Endometrium (tissue), 2 donors: ENCODE data around the gene SMC1A.
"Not testable (repeated sequence)": the region's sequence is repeated elsewhere in the genome, so short reads cannot be mapped to it uniquely, and the experiment has no call there.

Experiments used
- FAIRE-seq: peaks from 2 replicates; lab custom pipeline; 2012; peaks lifted over from hg19 to GRCh38; lab: Jason Lieb, UNC
- donor health status: control.
- donor health status: control.

Gene SMC1A

GRCh38 chrX:53421772-53422085, 725 bp downstream of the SMC1A start:
- no peak for FAIRE-seq

DNA sequence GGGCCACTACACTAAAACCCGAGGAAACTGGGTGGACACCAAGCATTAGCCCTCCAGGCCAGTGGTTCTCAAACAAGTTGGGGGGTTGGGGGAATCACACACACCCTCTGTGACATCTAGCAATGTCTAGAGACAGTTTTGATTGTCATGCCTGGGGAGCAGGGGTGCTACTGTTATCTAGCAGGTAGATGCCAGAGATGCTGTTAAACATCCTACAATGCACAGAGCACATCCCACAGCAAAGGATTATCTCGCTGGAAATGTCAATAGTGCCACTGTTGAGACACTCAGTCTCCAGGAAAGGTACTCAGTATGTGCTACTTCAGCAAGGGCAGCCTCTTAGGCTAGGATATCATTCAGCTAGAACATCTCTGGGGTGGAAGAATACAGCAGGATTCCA, 1.3 kb downstream of the SMC1A start:
- no peak for FAIRE-seq

GRCh38 chrX:53420351-53420750, 2.1 kb downstream of the SMC1A start:
- not testable (repeated sequence) for FAIRE-seq

DNA sequence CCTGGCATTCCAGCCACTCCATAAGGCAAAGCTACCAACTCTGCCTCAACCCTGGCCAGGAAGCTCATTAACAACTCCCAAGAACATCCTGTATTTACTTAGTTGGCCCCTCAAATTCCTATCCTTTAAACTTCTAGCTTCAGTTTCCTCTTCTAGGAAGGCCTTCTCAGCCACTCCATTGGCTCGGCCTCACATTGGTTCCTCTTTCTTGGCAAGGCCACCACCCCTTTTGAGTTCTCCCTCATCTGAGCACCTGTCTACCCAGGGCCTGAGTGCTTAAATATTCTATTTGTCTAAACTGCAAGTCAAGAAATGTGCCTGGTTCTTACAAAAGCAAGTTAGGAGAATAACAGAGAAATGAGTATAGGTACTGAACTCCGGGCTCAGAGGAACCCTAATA, 10.0 kb downstream of the SMC1A start:
- FAIRE-seq = no peak

DNA sequence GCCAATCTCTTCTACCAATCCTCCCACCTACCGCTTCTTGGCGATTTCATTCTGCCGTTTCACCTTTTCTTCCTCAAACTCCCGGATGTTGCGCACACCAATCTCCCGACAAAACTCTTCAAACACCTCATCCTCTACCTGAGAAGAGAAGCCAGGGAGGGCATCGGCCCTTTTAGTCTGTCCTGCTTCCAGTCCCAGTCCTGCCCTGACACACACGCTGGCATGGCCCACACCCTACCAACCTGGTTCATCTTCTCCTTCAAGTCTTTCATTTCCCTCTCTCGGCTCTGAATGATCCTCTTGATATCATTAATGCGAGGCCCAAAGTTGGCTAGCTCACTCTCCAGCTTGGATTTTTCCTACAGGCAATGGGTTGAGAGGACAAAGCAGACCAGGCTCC, 18.9 kb downstream of the SMC1A start:
- FAIRE-seq = no peak

DNA sequence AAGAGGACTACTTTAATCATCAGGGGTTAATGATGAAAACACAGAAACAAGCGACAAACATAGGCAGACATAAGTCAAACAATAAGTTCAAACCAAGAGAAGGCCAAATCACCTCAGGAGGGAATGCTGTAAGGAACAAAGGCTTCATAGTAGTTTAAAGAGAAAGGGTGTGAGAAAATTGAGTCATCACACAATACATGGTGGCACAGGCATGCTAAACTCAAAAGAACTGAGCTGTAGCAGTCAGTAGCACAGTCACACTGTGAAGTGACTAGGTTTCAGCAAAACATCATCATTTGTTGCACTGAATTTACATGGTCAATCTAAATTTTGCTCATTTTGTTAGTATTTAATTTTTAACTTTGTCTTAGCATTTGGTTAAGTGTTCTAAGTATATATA, 24.2 kb downstream of the SMC1A start:
- no peak for FAIRE-seq

DNA sequence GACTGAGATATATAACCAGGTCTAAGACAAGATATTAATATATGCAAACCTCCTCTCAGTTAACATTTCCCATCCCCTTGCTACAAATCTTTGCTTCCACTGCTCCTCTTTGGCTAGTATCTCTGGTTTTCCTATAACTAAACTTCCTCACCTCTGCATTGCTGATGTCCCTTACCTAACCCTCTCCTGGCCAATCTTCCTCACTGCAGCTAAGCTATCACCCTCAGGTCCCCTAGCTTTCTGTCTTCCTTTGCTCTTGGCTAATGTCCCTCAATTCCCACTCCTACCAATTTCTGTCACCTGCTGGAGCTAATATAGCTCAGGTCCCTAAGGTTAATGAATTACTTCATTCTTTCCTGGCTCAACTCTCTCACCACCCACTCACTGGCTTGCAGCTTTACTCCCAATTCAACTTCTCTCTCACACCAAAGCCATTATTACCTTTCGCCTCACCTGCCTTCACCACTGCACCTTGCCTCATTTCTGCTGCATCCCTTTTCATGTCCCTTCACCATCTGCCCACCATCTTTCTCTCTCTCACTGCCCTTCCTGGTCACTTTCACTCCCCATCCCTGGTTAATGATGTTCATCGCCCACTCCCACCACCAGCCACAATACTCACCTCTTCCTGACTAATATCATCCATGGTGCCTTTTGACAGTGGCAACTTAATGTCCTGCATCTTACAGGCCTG, 26.7 kb downstream of the SMC1A start:
- FAIRE-seq = no peak

GRCh38 chrX:53383376-53384076, 38.9 kb downstream of the SMC1A start:
- FAIRE-seq = no peak

DNA sequence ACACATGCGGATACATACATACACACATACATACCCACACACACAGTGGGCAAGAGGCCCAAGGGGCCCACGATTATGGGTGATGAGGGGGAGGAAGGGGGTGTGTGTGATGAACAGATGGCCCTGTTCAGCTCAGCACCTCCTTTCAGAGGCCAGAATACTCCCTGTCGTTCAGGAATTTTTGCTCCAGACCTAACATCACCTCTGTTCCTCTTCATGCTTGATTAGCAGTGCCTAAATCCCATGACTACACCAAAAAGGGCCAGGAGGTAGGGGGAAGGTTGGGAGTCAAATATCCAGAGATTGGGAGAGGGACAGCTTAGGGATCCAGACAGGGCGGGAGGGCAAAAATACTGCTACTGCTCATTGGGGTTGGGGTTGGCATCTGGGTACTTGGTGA, 42.7 kb downstream of the SMC1A start:
- FAIRE-seq = no peak

DNA sequence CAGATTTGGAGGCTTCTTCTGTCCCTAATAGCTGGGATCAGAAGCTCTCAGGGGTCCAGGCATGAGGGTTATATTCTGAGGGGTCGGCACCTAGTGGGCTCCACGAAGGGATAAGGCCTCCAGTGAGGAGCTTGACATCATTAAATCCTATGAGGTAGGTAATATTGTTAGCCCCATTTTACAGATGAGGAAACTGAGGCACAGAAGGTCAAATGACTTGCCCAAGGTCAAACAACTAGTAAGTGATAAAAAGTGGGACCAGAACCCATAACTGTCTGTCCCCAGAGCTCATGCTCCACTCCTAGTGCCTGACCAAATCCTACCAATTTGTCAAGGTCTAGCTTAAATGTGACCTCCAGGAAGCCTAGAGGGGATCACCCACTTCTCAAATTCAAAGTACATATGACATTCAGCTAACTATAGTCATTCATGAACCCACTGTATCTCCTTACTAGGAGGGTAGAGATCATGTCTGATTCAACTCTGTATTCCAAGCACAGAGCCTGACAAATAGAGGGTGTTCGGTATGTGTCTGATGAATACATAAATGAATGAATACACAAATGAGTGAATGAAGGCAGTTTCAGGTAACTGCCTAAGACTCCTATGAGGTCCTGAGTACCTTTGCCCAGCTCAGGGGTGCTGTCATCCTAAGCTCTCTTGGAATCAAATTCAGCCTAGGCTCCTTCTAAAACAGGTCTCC, 43.3 kb downstream of the SMC1A start:
- FAIRE-seq = no peak

- no peak for FAIRE-seq
Measured at GRCh38 chrX:53377464-53377863, 45.0 kb downstream of the SMC1A start.

- FAIRE-seq = no peak
Measured at GRCh38 chrX:53376888-53377287, 45.6 kb downstream of the SMC1A start.

DNA sequence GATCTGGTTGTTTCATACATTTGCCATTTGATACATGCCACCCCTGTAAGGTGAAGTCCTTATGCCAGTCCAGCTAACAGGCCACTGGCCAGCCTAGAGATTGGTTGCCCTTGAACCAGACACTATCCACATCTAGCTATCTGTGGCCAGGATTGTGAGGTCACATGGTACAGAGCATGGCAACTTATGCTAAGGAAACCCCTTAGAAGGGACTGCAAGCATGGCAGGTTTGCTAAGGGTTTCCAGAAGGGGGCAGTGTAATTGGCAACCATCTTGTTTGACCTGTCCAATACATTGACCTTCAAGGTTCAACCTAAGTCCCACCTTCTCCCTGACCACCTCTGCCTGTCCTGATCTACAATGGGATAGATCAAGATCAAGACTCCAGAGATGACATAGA, 47.5 kb downstream of the SMC1A start:
- no peak for FAIRE-seq

DNA sequence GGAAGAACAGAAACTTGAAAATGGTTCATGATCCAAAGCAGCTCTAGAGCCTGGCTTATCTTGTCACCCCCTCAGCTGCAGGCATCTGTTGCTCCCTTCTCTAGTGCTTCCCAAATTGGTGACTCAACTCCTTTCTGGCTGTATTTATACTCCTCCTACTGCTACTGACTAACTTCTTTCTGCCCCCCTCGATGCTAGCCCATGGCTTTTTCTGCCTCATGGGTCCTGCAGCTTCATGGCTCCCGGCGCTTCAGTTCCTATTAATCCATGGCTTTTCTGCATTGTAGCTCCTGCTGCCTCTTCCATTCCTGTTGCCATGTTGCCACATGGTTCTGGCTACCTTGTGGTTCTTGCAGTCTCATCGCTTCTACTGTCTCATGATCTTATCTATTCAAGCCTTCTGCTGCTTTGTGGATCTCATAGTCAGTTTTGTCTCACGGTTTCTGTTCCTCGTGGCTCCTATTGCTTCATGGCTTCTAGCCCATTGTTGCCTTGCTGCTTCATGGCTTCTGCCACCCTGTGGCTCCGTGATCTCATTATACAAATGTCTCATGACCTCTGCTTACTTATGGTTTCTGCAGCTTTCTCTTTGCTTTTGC, 48.1 kb downstream of the SMC1A start:
- FAIRE-seq = no peak

DNA sequence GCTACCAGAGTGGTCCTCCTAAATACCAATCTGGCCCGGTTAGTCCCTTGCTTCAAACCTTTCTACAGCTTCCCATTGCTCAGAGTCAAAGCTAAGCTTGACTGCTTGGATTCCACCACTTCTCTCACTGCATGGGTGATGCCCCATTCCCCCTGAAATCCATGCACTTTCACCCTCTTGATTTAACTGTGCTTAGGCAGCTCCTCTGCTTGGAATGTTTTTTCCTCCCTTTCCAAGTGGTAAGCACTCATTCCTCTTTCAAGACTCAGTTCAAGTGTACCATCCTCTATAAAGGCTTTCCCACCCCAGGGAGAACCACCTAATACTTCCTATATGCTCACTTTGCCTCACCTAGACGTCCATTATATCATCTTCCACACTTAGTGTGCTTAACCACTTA, 49.1 kb downstream of the SMC1A start:
- no peak for FAIRE-seq

DNA sequence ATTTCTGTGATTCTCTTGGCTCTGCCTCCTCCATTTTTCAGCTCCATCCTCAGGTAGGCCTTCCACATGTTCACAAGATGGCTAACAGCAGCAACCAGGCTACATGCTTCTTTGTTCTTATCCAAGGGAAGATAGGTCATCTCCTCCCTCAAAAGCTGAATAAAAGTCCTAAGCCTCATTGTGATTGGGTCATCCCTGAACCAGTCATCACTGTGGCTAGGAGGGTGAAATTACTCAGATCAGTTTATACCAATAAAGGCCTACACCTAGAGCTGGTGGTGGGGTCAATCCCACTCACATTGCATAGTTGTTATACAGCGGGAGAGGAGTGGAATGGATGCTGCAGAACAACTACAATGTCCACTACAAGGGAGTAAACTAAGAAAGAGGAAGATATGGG, 56.0 kb downstream of the SMC1A start:
- not testable (repeated sequence) for FAIRE-seq

- no peak for FAIRE-seq
Measured at GRCh38 chrX:53362449-53362848, 60.0 kb downstream of the SMC1A start.

DNA sequence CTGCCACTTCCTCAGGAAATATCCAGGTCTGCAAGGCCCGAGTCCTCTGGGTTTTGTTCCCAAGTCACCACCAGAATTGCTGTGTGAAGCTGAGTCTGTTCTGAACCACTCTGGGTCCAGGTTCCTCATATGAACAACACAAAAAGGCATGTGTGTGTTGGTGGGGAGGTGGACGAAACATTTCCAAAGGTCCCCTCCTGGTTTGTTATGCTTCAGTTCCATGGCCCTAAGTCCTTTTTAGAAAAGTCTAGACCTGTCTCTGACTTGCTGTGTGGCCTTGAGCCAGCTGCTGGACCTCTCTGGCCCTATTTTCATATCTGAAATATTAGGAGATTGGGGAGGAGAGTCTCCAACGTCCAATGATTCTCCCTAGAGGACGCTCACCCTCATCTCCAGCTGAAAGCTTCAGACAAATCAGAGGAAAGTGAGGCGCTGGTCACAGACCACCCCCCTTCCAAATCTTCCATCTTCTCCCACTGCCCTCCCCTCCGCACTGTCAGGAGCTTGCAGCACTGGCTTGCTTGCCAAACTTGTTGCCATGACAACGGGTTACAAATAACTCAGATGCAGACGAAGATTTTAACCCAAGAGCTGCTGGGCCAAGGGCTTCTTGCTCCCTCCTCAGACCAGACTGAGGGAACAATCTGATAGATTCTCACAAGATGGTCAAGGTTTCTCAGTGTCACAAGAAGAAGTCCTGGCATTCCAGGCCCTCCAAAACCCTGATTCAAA, 64.5 kb downstream of the SMC1A start:
- no peak for FAIRE-seq

DNA sequence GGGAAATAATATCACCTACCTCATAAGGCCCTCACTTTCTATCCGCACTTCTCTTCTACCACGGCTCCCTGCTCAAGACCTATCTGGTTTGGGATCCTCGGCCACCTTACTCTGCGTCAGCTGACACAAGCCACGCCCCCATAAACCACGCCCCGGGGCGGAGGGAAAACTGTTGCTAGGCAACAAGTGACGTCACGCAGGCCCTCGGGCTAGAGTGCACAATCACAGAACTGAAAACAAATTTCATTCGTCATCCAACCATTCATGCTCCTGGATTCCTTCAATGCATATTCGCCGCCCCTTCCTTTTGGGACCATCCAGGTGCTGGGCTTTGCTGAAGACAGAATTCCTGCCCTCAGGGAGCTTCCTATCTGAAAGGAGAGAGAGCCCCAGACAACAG, 66.3 kb downstream of the SMC1A start:
- no peak for FAIRE-seq

DNA sequence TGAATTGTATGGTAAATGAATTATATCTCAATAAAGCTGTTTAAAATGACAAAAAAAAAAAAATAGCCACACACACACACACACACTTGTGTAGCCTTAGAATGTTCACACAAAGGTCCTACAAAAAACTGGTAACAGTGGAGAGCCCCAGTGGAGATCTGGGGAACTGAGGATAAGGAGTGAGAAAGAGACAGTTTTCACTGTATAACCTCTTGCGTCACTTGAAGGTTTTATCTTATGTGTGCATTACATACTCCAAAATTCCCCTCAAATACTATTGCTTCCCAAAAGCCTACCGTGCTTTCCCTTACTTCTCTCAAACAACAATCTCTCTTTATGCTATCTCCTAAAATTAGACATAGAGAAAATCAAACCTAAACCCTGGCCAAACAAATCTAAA, 67.8 kb downstream of the SMC1A start:
- no peak for FAIRE-seq

DNA sequence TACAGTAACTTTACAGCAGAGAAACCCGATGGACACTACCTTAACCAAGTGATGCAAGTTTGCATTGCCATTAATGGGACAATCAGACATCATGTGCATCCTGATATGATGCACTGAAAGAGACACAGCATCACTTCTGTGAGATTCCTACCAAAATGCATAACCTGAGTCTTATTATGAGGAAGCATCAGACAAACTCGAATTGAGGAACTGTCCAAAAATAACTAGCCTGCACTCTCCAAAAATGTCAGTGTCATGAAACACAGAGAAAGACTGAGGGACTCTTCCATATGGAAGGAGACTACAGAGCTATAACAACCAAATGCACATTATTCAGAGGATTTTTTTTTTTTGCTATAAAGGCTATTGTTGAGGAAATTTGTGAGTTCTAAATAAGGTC, 74.5 kb downstream of the SMC1A start:
- FAIRE-seq = no peak

DNA sequence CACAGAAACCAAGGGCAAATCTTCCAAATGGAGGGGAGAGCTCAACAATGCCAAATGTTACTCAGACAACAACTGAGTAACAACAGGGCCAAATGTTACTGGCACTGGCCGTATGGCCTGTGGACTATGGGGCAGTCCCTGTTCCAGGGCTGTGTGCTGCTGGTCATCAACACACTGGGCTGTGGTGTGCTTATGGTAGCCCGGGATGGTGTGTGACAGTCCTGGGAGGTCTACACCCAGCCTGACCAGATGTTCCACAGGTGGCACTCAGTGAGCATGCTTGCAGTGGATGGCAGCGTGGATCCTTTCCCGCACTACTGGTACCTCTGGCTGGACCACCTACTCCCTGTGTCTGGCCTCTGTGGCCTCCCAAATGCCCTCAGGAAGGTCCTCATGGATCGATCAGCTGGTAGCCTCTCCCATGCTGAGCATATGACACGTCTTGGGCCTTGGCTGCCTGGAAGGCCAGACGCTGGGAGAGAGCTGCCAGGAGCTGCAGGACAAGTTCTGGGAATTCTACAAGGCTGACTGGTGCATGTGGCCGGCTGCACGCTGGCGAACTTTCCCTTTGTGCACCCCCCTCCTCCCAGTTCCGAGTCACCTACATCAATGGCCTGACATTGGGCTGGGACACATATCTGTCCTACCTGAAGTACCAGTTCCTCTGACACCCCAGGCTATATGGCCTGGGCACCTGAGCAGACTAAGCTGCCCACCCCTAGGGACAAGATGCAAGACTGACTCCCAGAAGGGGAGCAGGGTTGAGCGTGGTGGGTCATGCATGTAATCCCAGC, 81.4 kb downstream of the SMC1A start:
- FAIRE-seq = no peak
